ENCODE measurements around the gene TFAP2D.

The TFAP2D gene

GRCh38 chr6:50819904-50820868 is 106.9 kb downstream of the TFAP2D start:
- peak; percentile 75 for DNase-seq

- DNase-seq = no peak
These were observed 107.5 kb downstream of the TFAP2D start for GRCh38 chr6:50820869-50821264.

DNA sequence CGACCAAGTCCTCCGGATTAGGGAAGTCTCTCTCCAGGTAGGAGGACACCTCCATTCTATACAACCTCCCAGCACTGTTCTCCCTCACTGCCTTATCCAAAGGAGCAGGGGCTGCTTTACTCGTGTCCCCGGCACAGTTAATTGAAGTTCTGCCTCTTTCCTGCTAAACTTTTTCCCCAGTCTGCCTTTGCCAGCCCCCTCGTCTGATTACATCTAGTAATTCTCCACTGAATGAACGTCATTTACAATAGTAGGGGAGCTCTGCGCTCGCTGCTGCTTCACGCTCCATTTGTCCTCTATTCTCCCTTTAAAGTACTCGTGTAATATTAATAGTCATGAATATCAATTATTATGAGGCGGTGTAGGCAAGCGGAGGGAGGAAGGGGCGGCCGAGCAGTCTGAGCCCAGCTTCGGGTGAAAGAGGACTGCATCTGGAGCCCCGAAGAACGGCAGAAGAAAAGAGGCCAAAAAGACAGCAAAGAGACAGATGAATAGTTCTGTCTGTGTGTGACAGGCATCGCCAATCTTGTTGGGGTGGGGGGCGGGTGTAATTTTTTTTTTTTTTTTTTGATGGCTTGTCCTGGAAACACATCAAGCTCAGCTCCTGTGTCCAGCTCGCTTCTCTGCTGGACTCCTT is 108.2 kb downstream of the TFAP2D start:
- DNase-seq = peak; percentile 72

GRCh38 chr6:50822078-50822476 is 108.8 kb downstream of the TFAP2D start:
- no peak for DNase-seq

Data from retina (tissue), 1 donor.